GM19035 (cell line): ENCODE data around the gene SLC22A13.
"Not testable (repeated sequence)": the region's sequence is repeated elsewhere in the genome, so short reads cannot be mapped to it uniquely, and the experiment has no call there.

Source experiments
- ATAC-seq: cut with Tn5 transposase; IDR thresholded peaks from one replicate; pipeline ENCODE4 v1.9.1; 2021; ENCODE audit not compliant: unreplicated experiment

Gene SLC22A13

DNA sequence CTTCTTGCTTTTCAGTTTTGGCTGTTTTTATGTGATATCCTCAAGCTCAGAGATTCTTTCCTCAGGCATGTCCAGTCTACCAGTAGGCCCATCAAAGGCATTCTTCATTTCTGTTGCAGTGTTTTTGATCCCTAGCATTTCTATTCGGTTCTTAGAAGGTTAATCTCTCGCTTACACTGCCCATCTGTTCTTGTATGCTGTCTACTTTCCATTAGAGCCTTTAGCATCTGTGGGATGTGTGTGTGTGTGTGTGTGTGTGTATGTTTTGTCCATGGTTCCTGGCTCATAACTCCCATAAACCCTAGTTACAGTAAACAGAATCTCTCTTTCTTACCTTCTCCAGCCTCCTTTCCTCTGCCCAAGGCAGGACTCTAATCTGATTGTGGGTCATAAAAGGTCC is 5.1 kb upstream of the SLC22A13 start:
- no peak for ATAC-seq

- ATAC-seq, result no peak
These were observed 1.2 kb upstream of the SLC22A13 start for GRCh38 chr3:38264353-38264771.

DNA sequence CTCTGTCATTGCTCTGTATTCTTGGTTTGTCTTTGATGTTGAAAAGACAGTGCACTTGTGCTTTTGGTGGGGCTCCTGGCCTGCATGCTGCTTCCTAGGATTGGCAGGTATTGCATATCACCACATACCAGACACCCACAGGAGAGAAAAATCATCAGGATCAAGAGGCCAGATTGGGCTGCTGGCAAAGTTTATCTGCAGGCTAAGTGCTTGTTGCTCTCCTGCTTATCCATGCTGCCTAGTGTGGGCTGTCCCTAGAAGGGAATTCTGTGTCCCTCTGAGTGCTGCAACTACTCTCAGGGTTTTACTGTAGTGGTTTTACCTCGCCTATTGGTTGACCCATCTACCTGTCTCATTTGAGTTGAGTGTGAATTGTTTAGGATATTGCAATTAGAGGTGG is 833 bp upstream of the SLC22A13 start:
- ATAC-seq, result no peak

DNA sequence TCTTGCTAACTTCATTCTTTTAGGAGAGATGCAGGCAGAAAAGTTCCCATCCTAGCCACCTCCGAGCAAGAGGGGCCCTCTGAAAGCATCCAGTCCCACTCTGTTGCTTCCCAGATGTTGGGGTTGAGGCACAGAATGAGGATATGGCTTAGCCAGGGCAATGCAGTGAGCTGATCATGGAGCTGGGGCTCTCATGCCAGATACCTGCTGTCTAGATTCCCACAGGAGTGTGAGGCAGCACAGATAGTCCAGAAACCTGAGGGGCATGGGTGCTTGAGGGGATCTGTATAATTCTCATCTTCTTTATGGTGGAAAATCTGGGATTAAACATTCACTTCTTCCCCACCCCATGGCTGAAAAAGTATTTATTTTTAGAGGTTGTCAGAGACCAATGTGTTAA is 1.2 kb downstream of the SLC22A13 start:
- no peak for ATAC-seq

DNA sequence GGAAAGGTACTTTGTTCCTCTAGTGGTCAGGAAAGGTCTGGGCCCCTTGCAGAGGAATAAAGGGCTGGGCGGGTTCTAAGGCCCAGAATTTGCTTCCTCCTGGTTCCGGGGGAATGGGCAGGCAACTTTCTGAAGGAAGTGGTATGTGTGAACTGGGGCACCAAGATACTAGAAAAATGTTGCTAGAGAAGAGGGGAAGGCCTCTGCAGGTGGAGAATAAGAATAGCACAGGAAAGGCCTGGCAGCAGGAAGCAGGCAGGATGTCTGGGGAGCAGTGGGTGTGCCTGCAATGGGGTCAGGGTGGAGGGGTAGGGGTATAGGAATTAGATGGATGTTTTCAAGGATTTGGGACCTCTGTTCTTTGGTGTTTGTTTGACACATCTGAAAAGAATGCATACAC is 2.0 kb downstream of the SLC22A13 start:
- no peak for ATAC-seq

DNA sequence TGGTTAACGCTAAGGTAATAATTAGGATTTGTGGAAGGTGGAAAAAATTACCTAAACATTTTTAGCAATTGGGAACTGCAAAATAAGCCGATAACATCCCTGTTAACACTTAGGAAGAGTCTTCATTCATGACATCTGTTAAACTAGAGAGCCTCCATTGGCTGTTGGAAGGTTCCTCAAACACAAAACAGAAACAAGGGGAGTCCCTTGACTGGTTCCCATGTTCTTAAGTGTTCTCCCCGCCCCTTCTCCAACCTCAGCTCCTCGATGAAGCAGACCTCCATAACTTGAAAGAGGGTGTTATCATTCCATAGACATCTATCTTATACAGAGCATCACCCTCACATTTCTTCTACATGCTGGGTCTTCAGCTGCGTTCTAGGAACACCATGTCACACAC is 2.5 kb downstream of the SLC22A13 start:
- ATAC-seq, result no peak

- ATAC-seq, result no peak
These were observed 2.9 kb downstream of the SLC22A13 start for GRCh38 chr3:38268522-38268921.

GRCh38 chr3:38270606-38271005 is 5.0 kb downstream of the SLC22A13 start:
- ATAC-seq, result no peak

- ATAC-seq, result no peak
These were observed 5.9 kb downstream of the SLC22A13 start for GRCh38 chr3:38271553-38271952.

DNA sequence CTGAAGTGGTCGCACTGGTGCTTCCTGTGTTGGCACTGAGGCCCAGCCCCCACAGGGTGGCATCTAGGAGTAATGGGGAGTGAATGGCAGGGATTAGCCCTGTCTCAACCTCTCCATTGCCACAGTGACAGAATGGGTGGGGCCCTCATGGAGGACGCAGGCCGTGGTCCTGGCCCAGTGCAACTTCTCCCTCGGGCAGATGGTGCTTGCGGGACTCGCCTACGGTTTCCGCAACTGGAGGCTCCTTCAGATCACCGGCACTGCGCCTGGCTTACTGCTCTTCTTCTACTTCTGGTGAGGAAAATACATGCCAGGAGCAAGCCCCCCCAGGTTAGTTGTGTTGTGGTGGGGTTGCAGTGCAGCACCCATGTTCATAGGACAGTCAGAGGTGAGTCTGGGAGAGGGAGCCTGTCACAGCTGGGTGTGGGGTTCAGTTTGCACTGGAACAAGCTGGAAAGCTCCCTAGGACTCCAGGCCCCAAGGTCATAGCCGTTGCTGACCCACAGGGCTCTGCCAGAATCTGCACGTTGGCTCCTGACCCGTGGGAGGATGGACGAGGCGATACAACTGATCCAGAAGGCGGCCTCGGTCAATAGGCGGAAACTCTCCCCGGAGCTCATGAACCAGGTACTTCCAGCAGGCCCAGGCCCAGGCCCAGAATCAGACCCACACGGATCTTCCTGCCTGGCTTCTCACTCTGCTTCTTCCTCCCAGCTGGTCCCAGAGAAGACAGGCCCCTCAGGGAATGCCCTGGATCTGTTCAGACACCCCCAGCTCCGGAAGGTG is 9.4 kb downstream of the SLC22A13 start:
- no peak for ATAC-seq

- ATAC-seq, result no peak
These were observed 10.0 kb downstream of the SLC22A13 start for GRCh38 chr3:38275658-38276057.

- no peak for ATAC-seq
These were observed 10.7 kb downstream of the SLC22A13 start for GRCh38 chr3:38276081-38276916.

GRCh38 chr3:38276917-38277630 is 11.5 kb downstream of the SLC22A13 start:
- ATAC-seq, result no peak

GRCh38 chr3:38278841-38279240 is 13.2 kb downstream of the SLC22A13 start:
- no peak for ATAC-seq

GRCh38 chr3:38281895-38282686 is 16.5 kb downstream of the SLC22A13 start, which contains the start of gene SLC22A14:
SLC22A14 (plus strand) TSS chr3:38282294; CDS start chr3:38306027, 23,733 bp downstream.
- no peak for ATAC-seq

GRCh38 chr3:38283810-38284755 is 18.5 kb downstream of the SLC22A13 start:
- no peak for ATAC-seq

GRCh38 chr3:38284756-38285150 is 19.1 kb downstream of the SLC22A13 start:
- ATAC-seq, result no peak

GRCh38 chr3:38289286-38290217 is 23.9 kb downstream of the SLC22A13 start:
- not testable (repeated sequence) for ATAC-seq
